SH-SY5Y (cell line): Measurements from ENCODE around the gene ITGBL1.

Experiments used
- GATA2 ChIP-seq: IDR thresholded peaks from 2 replicates; pipeline ENCODE4 v1.6.1; 2011; ENCODE audit warnings: mild to moderate bottlenecking, low read depth, low read length
- GATA3 ChIP-seq: IDR thresholded peaks from 2 replicates; pipeline ENCODE4 v1.6.1; 2011; ENCODE audit warnings: low read depth, mild to moderate bottlenecking, low read length, moderate library complexity

- TF ChIP-seq GATA2: no peak
- TF ChIP-seq GATA3: no peak
These were observed 104.2 kb downstream of the ITGBL1 start for GRCh38 chr13:101556676-101557123.
